ENCODE measurements around the gene NFATC3. TPM values are rescaled to one million over a fixed set of nuclear protein-coding genes. Genes with fewer than 3 reads are reported as not detected.

Gene NFATC3
- total and polyA plus RNA-seq, 2 of the 8 experiments (the other 6 are each of a cell fraction or from before 2014, with no cell fraction given): 17.6 to 34.5 TPM

DNA sequence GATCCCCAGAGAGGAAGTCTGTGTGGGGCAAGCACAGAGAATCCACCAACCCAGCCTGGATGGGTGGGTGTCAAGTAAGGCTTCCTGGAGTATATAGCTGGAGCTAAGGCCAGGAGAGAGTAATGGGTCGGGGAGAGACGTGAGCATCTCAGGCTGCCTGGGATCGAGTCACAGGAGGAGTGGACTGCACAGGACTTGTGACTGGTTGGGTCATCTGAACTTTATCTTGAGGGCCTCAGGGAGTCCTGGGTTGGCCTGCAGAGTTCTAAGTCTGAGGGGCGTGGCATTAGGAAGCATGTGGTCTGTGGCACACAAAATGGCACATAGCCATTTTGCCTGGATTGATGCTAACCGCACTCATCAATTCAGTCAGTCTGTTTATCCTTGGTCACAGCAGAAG lies 161.5 kb downstream of the NFATC3 start:
- no peak overlapping the region for H2BK120ac ChIP-seq (replicated peaks; ENCODE audit: low read depth, low read length)
- H4K20me1 ChIP-seq (replicated peaks in 1 of 2; ENCODE audit: control insufficient read depth in 1 of 2, insufficient read depth in 2 of 2, low read length in 2 of 2): peaks cover 0 to 1% of the 10 kb centered on the region in 2 experiments
- peaks cover 13% of the 10 kb centered on the region; the same call in 1 of the 2 replicates for H3K23me2 ChIP-seq (ENCODE audit: low read depth, low read length)
- H3K79me1 ChIP-seq (ENCODE audit: low read depth, low read length): peaks cover 2% of the 10 kb centered on the region; the same call in 1 of the 2 replicates
- peaks cover 0 to 5% (median 3%) of the 10 kb centered on the region in 4 experiments; a peak in 5 of 7 replicates for H3K4me1 ChIP-seq (replicated peaks in 1 of 4; ENCODE audit: control insufficient read depth in 3 of 4, insufficient read depth in 4 of 4, low read length in 3 of 4)
- no peak overlapping the region for H2AK5ac ChIP-seq (ENCODE audit: low read depth, low read length)
- no peak overlapping the region for H3K4me3 ChIP-seq (ENCODE audit: extremely low read depth in 1 of 4, insufficient read depth in 2 of 4, low read depth in 3 of 4, low read length in 4 of 4)
- H3K4ac ChIP-seq (replicated peaks; ENCODE audit: insufficient read length, low read depth, low read length): no peak overlapping the region
- H3K27me3 ChIP-seq (replicated peaks in 1 of 4; ENCODE audit: control insufficient read depth in 3 of 4, extremely low read depth in 1 of 4, insufficient read depth in 3 of 4, low read length in 3 of 4): peaks cover 0 to 8% (median 5%) of the 10 kb centered on the region in 4 experiments; a peak in 5 of 7 replicates
- H4K5ac ChIP-seq (ENCODE audit: insufficient read length, low read depth, low read length): no peak overlapping the region
- no peak overlapping the region for H2BK20ac ChIP-seq (ENCODE audit: low read length)
- no peak overlapping the region for H2BK12ac ChIP-seq (ENCODE audit: low read depth, low read length)
- no peak overlapping the region for H2BK5ac ChIP-seq (ENCODE audit: low read depth, low read length)
- no peaks in the 10 kb centered on the region for H3K9me3 ChIP-seq (ENCODE audit: insufficient read depth in 2 of 2, low read depth in 1 of 2, low read length in 1 of 2)
- H3K14ac ChIP-seq (ENCODE audit: insufficient read length): no peak overlapping the region
- H2AFZ ChIP-seq (ENCODE audit: low read length): no peak overlapping the region
- ChIA-PET POLR2A (ENCODE audit: partially characterized antibody) (interaction anchor here (0.8 to 3.3 kb wide), 2 partner anchors 11 to 150 kb away, joined by 3 to 21 read pairs; partner anchors contain the start of gene ESRP2), CTCF (ENCODE audit: partially characterized antibody) (interaction anchor here (1.3 to 7.6 kb wide), 4 partner anchors 11 to 206 kb away, joined by 3 to 80 read pairs (median 6); partner anchors contain the start of gene SLC7A6)
- no peaks in the 10 kb centered on the region for H3K79me2 ChIP-seq (ENCODE audit: control insufficient read depth in 1 of 2, insufficient read depth in 2 of 2, low read length in 2 of 2)
- no peak overlapping the region; a peak in 1 of 4 replicates for H3K4me2 ChIP-seq (ENCODE audit: insufficient read depth in 1 of 2, low read depth in 2 of 2, low read length in 2 of 2)
- H3K56ac ChIP-seq (replicated peaks; ENCODE audit: insufficient read length, low read depth, low read length): no peak overlapping the region
- H3K27ac ChIP-seq (ENCODE audit: low read depth, low read length): no peak overlapping the region
- no peak overlapping the region for H3K9ac ChIP-seq (replicated peaks in 1 of 4; ENCODE audit: extremely low read depth in 1 of 4, low read depth in 3 of 4, low read length in 3 of 4)
- DNase-seq (ENCODE audit: low read depth in 1 of 2, low spot score in 2 of 2) (no peak), FAIRE-seq (no peak)
- H3K36me3 ChIP-seq (ENCODE audit: control insufficient read depth in 2 of 4, insufficient read depth in 4 of 4, low read length in 3 of 4): no peaks in the 10 kb centered on the region
- WGBS, 2 experiments (ENCODE audit: extremely low coverage in 1 of 2, insufficient coverage in 1 of 2, insufficient read length in 1 of 2, insufficient replicate concordance in 2 of 2, low coverage in 1 of 2, low lambda C conversion rate in 2 of 2, missing lambda C conversion rate in 1 of 2): 94% methylated on average over 5 of the region's 5 CpGs; no CpG with 5 or more reads in 1 of the 2 experiments
- no peak overlapping the region for H4K8ac ChIP-seq (ENCODE audit: extremely low read depth, insufficient read depth, low read length)
- no peak overlapping the region for H4K91ac ChIP-seq (replicated peaks; ENCODE audit: insufficient read length, low read length)
- no peak overlapping the region for H2BK15ac ChIP-seq (ENCODE audit: low read length)
- H3K18ac ChIP-seq (ENCODE audit: extremely low read depth, low read length): no peak overlapping the region
- H3K23ac ChIP-seq (ENCODE audit: insufficient read length): no peak overlapping the region
- TF ChIP-seq POLR2A (IDR thresholded peaks at IDR 0.05; ENCODE audit: control extremely low read depth in 1 of 2, low read depth in 2 of 2, low read length in 2 of 2) (no peak), BCL11A (IDR thresholded peaks at IDR 0.05; ENCODE audit: low read depth in 2 of 2, low read length in 2 of 2) (no peak), RAD21 (IDR thresholded peaks at IDR 0.05 in 1 of 2, conservative IDR thresholded peaks at IDR 0.05 in 1 of 2; ENCODE audit: low read depth in 2 of 2, low read length in 2 of 2) (no peak), YY1 (IDR thresholded peaks at IDR 0.05; ENCODE audit: low read depth, low read length) (no peak), SRF (IDR thresholded peaks at IDR 0.05; ENCODE audit: low read depth, low read length) (no peak), TEAD4 (IDR thresholded peaks at IDR 0.05; ENCODE audit: low read depth, low read length) (no peak), CBX8 (IDR thresholded peaks at IDR 0.05; ENCODE audit: borderline replicate concordance, low read depth, low read length) (no peak), HDAC6 (IDR thresholded peaks at IDR 0.05; ENCODE audit: low read depth, low read length) (no peak), CREB1 (IDR thresholded peaks at IDR 0.05) (no peak), JUND (IDR thresholded peaks at IDR 0.05; ENCODE audit: low read length) (no peak), SUZ12 (IDR thresholded peaks at IDR 0.05; ENCODE audit: low read length) (no peak), TCF12 (IDR thresholded peaks at IDR 0.05; ENCODE audit: low read depth, low read length) (no peak), CTBP2 (IDR thresholded peaks at IDR 0.05; ENCODE audit: borderline replicate concordance, insufficient read depth, insufficient read length, low read length) (no peak)
- TF ChIP-seq, protein P1, sequence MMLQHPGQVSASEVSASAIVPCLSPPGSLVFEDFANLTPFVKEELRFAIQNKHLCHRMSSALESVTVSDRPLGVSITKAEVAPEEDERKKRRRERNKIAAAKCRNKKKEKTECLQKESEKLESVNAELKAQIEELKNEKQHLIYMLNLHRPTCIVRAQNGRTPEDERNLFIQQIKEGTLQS (IDR thresholded peaks at IDR 0.05; ENCODE audit: insufficient read depth, low read depth, low read length): no peak

Data from H1 (cell line).